ENCODE results near the gene NDST1. TPM values are rescaled to one million over a fixed set of nuclear protein-coding genes. Genes with fewer than 3 reads are reported as not detected.

The NDST1 gene
- polyA plus RNA-seq, 2 of the 4 experiments (the other 2 are of a cell fraction): 24.4 to 50.8 TPM

- no peak for TF ChIP-seq EHF (CRISPR knock-in tag; IDR thresholded peaks at IDR 0.05)
- TF ChIP-seq BCL3 (IDR thresholded peaks at IDR 0.05): no peak
- TF ChIP-seq, protein P1, sequence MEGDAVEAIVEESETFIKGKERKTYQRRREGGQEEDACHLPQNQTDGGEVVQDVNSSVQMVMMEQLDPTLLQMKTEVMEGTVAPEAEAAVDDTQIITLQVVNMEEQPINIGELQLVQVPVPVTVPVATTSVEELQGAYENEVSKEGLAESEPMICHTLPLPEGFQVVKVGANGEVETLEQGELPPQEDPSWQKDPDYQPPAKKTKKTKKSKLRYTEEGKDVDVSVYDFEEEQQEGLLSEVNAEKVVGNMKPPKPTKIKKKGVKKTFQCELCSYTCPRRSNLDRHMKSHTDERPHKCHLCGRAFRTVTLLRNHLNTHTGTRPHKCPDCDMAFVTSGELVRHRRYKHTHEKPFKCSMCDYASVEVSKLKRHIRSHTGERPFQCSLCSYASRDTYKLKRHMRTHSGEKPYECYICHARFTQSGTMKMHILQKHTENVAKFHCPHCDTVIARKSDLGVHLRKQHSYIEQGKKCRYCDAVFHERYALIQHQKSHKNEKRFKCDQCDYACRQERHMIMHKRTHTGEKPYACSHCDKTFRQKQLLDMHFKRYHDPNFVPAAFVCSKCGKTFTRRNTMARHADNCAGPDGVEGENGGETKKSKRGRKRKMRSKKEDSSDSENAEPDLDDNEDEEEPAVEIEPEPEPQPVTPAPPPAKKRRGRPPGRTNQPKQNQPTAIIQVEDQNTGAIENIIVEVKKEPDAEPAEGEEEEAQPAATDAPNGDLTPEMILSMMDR (IDR thresholded peaks at IDR 0.05): no peak
- no peak for TF ChIP-seq ESRRA (IDR thresholded peaks at IDR 0.05; ENCODE audit: borderline replicate concordance, low read length)
- no peak for TF ChIP-seq TP53 (CRISPR knock-in tag; IDR thresholded peaks at IDR 0.05)
- TF ChIP-seq EHMT2 (IDR thresholded peaks at IDR 0.05; ENCODE audit: low read depth): no peak
- TF ChIP-seq E2F6 (IDR thresholded peaks at IDR 0.05; ENCODE audit: borderline replicate concordance, low read depth): no peak
- TF ChIP-seq POLR2AphosphoS2 (conservative IDR thresholded peaks at IDR 0.05; ENCODE audit: low read length): no peak
- TF ChIP-seq, protein P2, sequence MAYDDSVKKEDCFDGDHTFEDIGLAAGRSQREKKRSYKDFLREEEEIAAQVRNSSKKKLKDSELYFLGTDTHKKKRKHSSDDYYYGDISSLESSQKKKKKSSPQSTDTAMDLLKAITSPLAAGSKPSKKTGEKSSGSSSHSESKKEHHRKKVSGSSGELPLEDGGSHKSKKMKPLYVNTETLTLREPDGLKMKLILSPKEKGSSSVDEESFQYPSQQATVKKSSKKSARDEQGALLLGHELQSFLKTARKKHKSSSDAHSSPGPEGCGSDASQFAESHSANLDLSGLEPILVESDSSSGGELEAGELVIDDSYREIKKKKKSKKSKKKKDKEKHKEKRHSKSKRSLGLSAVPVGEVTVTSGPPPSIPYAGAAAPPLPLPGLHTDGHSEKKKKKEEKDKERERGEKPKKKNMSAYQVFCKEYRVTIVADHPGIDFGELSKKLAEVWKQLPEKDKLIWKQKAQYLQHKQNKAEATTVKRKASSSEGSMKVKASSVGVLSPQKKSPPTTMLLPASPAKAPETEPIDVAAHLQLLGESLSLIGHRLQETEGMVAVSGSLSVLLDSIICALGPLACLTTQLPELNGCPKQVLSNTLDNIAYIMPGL (CRISPR knock-in tag; IDR thresholded peaks at IDR 0.05; ENCODE audit: borderline replicate concordance): no peak
- TF ChIP-seq MAZ (IDR thresholded peaks at IDR 0.05; ENCODE audit: borderline replicate concordance, low read depth, low read length): no peak
- no peak for TF ChIP-seq ZSCAN20 (CRISPR knock-in tag; IDR thresholded peaks at IDR 0.05)
- no peak for TF ChIP-seq NPAS2 (CRISPR knock-in tag; IDR thresholded peaks at IDR 0.05; ENCODE audit: borderline replicate concordance)
- no peak for TF ChIP-seq NR3C1 (IDR thresholded peaks at IDR 0.05)
- no peak for TF ChIP-seq HOXA7 (CRISPR knock-in tag; IDR thresholded peaks at IDR 0.05)
- TF ChIP-seq RCOR1 (IDR thresholded peaks at IDR 0.05; ENCODE audit: low read depth, low read length): no peak
- no peak for TF ChIP-seq CEBPB (IDR thresholded peaks at IDR 0.05)
- no peak for TF ChIP-seq CBX2 (IDR thresholded peaks at IDR 0.05; ENCODE audit: borderline replicate concordance, low read depth)
- no peak for TF ChIP-seq JUN (IDR thresholded peaks at IDR 0.05)
- no peak for TF ChIP-seq HOXB5 (CRISPR knock-in tag; IDR thresholded peaks at IDR 0.05)
- WGBS (ENCODE audit: missing lambda C conversion rate): 83% methylated on average over 3 of the region's 3 CpGs
- FAIRE-seq (no peak), DNase-seq (ENCODE audit: low read depth in 1 of 2, low spot score in 1 of 2) (no peak), ATAC-seq (no peak)
- ChIA-PET CTCF (interaction anchor here (0.8 to 11.7 kb wide), 5 partner anchors 14 to 145 kb away, joined by 3 to 180 read pairs (median 7); partner anchors contain the start of genes RBM22 and SYNPO), POLR2A (no interaction called here)
- Histone ChIP-seq H3K4me3 (no peak overlapping the region), H3K4me1 (peaks cover 19% of the 10 kb centered on the region), H3K4me2 (no peak overlapping the region), H3K9me3 (no peaks in the 10 kb centered on the region), H3K27ac (no peak overlapping the region)
These were observed 48.2 kb downstream of the NDST1 start for GRCh38 chr5:150556106-150556505.

DNA sequence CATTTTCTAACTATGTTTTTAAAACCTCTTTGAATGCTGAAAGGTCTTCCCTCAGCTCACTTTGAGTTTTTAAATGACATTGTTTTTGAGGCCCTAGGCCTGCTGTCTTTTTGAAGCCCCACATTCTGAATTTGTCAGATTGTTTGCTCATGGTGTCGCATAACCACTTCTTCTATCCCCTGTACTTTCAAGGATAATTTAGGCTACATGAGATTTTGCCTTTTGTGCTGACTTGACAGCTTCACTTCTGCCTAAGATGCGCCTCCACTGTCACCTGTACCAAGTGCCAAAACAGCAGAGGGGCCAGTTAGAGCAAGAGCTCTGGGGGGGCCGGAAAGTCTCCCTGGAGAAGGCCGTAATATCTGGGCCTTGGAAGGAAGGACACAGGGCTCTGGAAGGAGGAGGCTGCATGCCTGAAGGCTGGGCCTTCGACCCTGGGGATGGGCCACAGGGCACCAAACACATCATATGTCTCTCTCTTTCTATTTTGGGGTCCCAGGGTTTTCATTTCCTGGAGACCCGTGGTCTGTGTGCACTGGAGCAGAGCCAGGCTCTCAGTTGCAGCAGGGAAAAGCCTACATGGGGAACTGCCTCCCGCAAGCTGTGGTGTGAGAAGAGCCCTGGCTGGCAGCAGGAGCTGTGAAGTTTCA, 49.1 kb downstream of the NDST1 start:
- no peak overlapping the region for H3K27ac ChIP-seq
- no peak overlapping the region for H3K4me2 ChIP-seq
- TF ChIP-seq MAFK (IDR thresholded peaks at IDR 0.05; ENCODE audit: partially characterized antibody): peak; percentile 85
- TF ChIP-seq ZC3H11A (IDR thresholded peaks at IDR 0.05): no peak
- ChIA-PET CTCF (interaction anchor here (0.6 to 11.7 kb wide), 12 partner anchors 9 to 222 kb away, joined by 3 to 180 read pairs (median 5); partner anchors contain the start of genes RBM22, SMIM3 and SYNPO), POLR2A (no interaction called here)
- no peak for ATAC-seq
- H3K9me3 ChIP-seq: peaks cover 4% of the 10 kb centered on the region
- DNase-seq (ENCODE audit: low read depth in 1 of 2, low spot score in 1 of 2): no peak
- H3K4me1 ChIP-seq: peaks cover 19% of the 10 kb centered on the region
- no peak overlapping the region for H3K4me3 ChIP-seq
- 76% methylated on average over 7 of the region's 7 CpGs for WGBS (ENCODE audit: missing lambda C conversion rate)
- no peak for FAIRE-seq
